NCI-H774 (cell line): ENCODE data around the gene WASL.

Source experiments
- DNase-seq: peaks from one replicate; lab custom pipeline; 2025; lab: John Stamatoyannopoulos, UW

Gene WASL

DNA sequence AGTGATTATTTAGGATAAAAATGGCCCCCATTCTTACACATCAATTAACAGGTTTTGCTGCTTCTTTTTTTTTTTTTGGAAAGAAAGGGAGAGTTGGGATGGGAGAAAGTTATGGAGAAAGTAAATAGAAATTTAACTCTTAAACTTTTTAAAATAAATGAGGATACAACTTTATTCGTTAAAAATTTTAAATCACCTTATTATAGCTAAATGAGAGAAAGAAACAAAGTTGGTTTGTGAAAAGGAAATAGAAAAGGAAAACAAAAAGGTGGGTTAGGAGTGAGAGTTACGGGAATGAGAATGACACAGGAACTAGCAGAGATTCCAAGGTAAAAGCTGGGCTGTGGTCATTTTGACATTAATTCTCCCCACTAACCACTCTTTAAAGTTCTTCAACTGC, 58.3 kb downstream of the WASL start:
- no peak for DNase-seq

DNA sequence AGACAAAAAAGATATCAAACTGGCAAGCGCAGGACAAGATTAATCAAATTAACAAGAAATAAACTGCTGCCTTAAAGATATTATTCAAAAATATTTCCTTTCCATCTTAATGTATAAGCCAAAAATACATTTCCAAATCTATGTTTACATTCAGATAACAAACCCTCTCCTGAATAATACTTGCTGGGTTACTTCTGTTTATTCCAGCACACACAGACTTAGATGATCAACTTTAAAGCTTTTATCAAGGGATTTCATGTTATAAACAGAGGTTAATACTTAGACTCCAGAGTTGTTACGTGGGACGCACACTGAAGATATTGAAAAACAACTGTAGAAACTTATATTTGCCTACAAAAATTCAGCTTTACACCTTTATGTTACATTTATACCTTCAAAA, 59.6 kb downstream of the WASL start:
- DNase-seq: no peak

DNA sequence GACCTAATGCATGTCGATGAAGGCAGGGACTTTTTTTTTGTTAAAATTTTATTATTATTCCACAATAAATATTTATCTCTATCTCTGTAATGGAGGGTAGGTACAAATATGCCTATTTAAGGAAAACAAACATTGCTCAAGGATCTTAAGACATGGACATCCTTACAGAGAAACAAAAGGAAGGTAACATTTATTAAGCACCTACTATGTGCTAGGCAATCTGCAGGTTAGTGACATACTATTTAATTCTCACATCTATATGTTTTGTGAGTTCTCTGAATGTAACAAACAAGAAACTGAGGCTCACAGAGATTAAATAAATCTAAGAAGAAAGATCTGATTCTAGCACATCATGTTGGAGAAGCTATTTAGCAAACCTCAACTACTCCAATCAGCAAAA, 61.1 kb downstream of the WASL start:
- no peak for DNase-seq

DNA sequence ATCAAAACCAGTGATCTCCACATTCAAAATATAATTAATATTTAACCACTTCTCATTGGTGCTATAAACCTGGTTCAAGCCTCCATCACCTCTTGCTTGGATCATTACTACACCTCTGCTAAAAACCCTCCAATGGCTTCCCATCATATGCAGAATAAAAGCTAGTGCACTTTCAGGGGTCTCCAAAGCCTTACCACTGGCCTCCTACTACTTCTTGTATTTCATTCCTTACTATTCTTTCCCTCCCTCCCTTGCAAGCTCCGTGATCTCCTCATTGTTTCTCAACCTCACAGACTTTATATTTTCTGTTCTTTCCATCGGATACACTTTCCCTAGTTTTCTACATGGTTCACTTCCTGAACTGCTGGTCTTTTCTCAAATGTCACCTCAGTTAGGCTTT, 61.6 kb downstream of the WASL start:
- no peak for DNase-seq

DNA sequence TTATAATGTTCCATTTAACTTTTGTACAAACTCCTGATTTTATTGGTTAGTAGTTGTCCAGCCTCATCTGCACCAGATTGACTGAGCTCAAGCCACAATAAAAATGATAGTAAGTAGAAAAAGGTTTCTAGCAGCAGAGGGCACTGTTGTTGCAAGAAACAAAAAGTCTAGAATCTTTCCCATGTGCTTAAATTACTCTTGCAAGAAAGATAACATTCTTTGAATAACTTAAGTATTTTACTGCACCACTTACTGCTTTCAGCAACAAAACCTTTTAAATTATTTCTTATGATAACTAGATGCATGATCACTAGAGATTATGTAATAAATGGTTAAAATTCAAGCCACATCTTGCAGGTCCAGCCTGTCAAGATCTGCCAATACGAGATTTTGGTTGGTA, 66.1 kb downstream of the WASL start:
- DNase-seq: no peak

DNA sequence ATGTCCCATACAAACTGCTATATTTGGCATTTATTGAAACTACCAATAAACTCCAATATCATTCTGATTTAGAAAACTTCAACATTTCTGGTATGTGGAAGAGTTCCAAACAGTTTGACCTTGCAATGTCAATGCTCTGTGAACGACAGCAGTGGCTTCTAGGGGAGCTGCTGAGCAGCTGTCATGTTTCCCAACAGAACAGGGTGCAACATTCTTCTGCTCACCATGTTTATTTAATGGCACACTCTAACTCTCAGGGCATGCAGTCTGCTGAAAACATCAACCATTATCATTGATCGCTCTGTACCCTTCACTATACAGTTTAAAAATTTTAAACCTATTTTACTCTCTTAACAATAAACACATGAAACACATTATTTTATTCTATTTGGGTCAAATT, 67.2 kb downstream of the WASL start:
- no peak for DNase-seq

DNA sequence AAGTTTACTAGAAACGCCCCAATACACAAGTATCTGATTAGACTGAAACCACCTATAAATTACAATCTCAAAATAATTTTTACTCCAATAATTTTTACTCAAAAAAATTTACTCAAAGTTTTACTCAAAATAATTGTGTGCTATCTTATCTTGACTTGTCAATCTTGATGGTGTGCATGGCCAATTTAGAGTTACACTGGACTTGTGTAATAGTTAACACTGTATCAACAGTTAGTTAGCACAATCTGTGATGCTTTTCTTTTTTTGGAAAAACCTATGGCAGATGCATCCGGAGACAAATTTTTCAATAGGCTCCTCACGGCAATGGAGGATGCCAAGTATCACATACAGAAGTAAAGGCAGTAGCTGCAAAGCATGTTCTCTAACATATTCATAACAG, 68.2 kb downstream of the WASL start:
- DNase-seq: no peak

DNA sequence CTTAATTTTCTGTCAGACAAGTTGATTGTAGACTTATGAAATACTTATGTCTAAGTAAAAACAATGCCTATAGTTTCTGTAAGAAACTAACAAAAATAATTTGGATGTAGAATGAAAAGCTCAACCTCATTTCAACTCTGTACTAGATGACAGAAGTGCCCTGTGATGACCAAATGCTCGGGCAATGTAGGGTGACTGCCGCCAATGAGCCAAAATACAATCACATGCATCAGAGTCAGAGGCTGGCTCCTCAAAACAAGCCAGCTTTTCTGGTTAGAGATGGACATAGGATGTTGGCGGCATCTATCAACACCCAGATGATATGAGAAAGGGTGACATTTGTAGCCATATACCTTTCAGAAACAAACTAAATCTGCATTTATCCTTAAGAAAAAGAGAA, 69.2 kb downstream of the WASL start:
- DNase-seq: no peak

DNA sequence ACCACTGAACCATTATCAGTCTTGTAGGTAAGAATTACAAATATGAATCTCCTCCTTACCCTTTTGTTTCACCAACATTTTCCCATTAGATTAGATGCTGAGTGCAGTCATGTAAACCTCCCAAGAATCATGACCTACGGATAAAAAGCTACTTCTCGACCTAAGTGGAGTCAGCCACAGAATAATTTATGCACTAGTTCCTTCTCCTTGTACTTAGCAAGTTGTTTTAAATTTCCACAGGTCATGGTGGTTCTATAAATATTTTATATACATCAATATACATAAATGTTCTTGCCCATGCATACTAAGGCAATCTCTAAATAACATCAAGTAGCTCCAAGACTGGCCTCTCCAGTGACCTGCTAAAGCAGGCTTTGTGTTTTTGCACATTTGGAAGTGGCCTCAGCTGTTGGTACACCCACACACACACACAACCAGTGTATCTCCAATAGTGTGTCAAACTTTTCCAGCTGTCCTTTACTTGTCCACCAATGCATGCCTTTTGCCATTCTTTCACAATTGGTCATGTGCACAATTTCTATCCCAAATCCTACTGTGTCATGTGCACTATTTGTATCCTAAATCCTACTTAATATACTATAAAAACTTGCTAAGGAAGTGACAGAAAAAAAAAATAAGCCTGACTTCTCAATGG, 71.6 kb downstream of the WASL start:
- DNase-seq: no peak

DNA sequence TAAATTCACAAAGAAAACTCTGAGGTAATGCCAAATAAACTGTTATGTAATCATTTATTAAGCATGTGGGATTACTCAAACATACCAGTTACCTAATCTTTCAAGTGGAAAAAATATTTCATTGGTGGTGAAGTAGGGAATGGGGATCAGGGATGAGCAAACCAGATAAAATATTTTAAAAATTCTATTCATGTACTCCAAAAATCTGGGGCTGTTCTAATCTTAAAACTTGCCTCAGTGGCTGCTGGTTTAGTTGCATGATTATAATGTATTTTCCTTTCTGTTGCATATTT, 73.7 kb downstream of the WASL start:
- DNase-seq: no peak

DNA sequence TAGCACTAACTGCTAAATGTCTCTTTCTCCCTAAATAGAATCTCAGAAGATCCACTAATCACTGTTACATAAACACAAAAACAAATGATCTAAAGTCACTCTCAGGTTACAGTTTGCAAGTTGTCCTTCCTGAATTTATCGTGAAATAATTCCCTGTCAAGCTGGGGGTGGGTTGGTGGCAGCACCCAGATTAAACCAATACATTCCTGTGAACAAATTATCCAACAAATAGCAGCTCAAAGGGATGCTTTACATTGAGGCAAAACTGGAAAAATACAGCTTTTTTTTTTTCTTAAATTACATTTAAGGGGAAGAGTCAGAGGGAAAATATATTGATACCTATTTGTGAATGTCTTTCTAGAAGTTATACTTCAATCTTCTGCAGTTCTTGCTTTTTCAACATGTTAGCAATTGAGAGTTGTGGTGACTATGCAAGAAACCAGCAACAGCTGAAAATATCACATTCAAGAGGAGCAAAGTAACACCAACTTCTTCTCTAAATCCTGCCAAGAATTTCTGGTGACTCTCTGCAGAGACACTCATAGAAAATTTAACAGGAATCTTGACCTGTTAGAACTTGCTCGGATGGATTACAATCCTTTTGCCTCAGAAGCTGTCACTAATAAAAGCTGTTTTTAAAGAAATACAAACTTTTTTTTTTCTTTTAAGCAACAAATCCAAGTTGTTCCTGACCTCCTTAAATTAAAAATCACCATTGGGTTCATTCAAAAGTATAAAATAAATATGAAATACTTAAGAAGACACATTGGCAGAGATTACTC, 74.2 kb downstream of the WASL start:
- DNase-seq: no peak

DNA sequence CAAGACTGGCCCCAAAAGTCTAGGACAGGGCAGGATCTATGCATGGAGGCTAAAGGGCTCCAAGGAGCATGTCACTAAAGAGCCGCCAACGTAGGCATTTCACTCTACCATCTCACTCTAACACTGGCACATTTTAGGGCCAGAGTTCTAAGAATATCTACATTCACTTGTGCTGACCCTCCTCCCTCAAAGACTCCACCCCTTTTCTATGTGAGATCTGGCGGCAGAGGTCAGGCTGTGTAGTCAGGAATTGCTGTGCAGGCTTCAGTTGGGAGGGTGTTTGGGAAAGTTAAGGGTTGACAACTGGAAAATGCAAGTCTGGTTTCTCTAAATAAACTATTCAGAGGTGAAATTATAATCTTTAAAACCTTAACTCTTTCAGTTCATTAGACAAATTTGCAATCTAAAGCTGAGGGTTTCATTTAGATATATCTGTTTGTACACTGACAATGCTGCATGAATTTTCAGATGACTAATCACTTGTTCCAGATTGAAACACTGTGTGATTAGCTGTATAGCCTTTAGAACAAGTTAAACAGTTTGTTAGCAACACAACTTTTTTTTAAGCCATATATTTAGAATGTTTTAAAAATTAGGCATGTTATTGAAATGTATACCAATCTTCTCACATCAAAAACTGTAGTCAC, 74.9 kb downstream of the WASL start:
- no peak for DNase-seq

DNA sequence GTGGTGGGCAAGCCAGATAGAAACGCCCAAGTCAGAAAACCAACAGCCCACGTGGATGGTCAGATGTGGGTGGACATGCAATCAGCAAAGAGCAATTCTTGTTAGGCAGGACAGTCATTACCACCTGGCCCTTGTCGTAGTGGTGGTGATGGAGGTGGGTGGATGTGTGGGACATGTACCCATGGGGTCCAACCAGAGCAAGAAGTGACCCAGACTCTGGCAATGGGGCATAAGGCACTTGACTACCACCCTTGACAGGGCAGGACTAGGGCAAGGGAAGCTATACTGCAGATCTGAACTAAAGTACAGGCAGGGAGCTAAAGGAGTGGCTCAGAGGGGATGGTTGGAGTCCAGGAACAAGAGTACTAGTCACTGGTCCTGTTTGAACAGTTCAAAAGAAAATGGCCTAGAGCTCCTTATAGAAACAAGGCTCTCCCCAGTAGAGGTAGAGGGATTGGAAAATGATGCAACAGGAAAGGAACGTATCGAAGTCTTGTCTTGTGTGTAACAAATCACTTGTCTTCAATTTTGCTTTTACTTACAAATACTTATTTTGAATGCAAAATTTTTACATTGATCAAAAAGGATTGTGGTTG, 75.6 kb downstream of the WASL start:
- DNase-seq: no peak

DNA sequence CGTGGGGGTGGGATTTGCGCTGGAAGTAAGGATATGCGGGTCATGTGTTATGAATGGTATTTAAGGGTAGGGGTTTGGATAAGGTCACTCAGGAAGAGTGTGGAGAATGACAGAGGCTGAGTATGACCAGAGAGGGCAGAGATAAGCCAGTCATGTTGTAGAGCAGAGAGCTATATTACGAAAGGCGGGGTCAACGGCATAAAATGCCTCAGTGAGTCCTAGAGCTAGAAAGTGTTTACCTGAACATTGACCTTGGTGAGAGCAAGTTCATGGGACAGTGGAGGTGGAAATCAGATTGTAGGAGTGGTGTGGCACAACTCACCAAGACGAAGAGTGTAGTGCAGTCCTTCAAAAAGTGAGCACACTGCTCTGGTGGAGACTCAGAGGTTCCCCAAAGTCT, 79.3 kb downstream of the WASL start:
- DNase-seq: no peak

DNA sequence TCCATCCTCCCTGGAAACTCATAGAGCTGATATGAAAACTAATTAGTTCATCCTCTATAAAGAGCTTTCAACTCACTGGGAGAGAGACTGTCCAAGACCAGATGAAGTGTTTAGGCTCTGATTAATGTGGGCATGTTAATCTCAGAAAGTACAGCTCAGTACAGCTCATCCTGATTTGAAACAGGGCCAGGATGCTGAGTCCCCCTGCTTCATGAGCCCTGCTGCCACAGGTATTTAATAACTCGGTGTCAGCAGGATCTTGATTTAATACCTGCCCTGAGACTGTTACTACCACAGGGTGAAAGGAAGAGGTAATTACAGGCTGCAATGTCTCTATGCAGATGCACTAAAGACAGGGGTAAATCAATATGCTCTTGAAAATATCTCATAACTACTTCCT, 82.3 kb downstream of the WASL start:
- DNase-seq: no peak

DNA sequence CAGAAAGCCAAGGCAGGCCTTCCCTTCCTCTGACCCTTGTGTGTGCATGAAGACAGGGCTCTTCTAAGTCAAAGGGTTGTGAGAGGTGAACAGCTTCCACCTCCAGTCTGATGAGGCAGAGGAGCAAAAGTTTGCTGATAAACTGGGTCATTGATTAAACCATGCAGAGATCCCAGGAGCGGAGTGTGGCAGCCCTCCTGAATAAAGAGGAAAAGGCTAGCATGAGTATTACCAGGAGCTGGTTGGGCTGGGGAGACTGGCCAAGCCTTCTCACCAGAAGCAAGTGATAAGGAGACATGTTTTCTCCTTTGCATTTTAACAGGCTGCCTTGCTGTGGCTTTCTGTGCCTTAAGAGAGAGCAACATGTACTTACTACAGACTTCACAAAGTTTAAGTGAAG, 82.9 kb downstream of the WASL start:
- DNase-seq: no peak

DNA sequence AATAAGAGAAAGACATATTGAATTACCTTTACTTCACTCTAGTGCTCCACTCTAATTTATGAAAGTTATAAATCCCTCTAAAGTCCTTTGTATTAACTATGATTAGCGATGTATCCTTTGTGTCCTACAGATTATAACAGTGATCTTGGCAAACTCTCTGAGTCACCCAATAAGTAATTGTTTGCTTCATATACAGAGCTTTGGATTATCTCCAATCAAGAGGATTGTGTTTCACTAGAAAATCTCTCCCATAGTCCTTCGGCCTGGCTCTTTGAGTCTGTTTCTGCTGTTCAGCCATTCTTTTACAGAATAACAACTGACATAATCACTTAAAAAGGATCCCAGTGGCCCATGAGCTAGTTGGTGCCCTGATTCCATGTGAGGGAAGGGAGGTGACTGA, 83.6 kb downstream of the WASL start:
- DNase-seq: no peak

DNA sequence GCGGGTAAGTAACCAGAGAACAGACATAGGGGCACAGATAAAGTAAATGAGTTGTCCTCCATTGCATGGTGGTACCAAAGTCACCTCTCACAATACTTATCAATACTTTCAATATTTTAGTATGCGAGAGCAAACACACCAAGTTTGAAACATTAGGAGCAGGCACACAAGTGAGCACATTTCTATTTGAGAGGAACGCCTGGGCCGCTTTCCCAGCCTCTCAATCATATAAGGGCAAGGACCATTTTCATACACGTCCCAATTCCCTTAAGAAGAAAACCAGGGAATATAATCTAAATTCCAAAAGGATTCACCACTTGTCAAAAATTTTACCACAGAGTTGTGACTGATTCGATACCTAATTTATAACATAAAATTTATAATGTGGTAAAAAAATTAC, 85.6 kb downstream of the WASL start:
- no peak for DNase-seq

DNA sequence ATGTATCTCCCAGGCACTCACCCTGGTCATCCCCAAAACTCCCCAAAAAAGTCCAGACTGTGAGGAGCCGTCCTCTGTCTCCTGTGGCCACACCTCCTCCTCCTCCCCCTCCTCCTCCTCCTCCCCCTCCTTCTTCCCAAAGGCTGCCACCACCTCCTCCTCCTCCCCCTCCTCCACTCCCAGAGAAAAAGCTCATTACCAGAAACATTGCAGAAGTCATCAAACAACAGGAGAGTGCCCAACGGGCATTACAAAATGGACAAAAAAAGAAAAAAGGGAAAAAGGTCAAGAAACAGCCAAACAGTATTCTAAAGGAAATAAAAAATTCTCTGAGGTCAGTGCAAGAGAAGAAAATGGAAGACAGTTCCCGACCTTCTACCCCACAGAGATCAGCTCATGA, 86.0 kb downstream of the WASL start:
- no peak for DNase-seq

DNA sequence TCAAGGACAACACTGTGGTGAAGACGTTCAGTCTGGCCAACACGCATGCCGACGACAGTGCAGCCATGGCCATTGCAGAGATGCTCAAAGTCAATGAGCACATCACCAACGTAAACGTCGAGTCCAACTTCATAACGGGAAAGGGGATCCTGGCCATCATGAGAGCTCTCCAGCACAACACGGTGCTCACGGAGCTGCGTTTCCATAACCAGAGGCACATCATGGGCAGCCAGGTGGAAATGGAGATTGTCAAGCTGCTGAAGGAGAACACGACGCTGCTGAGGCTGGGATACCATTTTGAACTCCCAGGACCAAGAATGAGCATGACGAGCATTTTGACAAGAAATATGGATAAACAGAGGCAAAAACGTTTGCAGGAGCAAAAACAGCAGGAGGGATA, 86.5 kb downstream of the WASL start:
- DNase-seq: no peak

DNA sequence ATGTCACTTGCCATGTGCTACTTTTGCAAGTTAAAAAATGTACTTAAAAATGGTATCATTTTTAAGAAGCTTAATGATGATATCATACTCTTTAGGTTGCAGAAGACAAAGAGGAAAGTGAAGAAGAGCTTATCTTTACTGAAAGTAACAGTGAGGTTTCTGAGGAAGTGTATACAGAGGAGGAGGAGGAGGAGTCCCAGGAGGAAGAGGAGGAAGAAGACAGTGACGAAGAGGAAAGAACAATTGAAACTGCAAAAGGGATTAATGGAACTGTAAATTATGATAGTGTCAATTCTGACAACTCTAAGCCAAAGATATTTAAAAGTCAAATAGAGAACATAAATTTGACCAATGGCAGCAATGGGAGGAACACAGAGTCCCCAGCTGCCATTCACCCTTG, 87.0 kb downstream of the WASL start:
- DNase-seq: no peak

DNA sequence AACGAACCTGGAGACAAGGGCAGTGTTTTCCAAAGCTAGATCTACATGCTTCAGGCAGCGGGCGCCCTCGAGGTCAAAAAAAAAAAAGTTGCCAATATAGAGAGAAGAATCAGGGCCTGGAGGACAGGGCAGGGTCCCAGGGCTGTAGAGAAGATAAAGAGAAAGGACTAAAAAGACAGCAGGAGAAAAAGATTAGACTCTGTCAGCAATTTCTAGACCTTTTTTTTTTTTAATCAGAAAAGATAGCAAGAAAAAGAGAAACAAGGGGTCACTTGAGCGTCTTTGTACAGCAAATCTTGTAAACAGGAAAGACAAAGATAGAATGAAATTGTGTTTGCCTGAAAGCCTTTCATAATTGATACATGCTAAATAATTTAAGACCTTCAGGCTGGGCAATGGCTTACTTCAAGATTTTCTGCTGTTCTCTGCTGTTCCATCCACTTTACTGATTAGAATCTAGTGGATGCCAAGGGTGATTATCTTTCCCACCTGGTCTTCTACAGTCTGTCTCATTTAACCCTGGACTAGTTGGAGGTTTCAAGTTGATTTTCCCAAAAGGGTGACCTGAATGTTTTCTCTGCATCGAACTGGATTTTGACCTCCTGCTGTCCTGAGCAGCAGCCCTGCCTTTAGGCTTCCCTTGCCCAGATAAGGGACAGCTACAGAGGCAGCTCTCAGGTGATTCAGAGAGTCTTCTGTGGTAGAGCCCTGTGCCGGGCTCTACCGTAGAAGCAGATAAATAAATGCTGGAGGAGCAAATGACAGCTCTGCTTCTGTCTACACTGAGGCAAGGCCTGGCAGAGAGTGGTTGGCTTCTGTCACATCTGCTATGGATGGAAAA, 88.1 kb downstream of the WASL start:
- no peak for DNase-seq
